GM20000 (cell line): ENCODE data around the gene SCNN1B.
"Not testable (repeated sequence)": the region's sequence is repeated elsewhere in the genome, so short reads cannot be mapped to it uniquely, and the experiment has no call there.

Source experiments
- DNase-seq: peaks from one replicate; pipeline ENCODE4 v3.0.0; 2012; ENCODE audit warnings: low spot score
- TF ChIP-seq, protein P1 (sequence below): IDR thresholded peaks from 2 replicates; pipeline ENCODE4 v1.5.1; 2012; ENCODE audit warnings: mild to moderate bottlenecking, control low read depth; ENCODE audit errors: extremely low read depth, missing control alignments

SCNN1B gene

DNA sequence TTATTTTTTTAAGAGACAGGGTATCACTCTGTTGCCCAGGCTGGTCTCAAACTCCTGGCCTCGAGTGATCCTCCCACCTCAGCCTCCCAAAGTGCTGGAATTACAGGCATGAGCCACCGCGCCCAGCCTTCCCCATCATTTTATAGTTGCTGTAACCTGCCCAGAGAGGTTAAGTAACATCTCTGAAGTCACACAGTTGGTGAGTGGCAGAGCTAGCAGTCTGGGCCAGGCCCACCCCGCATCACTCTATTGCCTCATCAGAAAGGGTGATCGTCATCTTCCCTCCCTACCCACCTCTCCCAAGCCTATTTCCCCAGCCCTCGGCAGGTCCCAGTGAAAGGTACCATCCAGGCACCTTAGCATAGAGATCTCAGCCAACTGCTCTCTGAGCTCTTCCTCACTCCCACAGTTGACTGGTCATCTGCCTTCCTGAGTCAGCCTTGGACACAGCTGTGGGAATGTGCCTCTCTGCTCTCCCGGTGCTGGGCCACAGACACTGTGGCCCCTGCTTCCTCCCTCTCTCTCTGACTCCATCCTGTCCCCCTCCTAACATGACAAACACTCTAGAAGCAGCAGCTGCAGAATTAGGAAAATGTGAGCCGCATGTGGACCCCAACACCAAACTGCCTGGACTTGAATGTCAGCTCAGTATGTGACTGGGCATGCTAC is 57.1 kb downstream of the SCNN1B start:
- DNase-seq, result no peak
- TF ChIP-seq, protein P1, sequence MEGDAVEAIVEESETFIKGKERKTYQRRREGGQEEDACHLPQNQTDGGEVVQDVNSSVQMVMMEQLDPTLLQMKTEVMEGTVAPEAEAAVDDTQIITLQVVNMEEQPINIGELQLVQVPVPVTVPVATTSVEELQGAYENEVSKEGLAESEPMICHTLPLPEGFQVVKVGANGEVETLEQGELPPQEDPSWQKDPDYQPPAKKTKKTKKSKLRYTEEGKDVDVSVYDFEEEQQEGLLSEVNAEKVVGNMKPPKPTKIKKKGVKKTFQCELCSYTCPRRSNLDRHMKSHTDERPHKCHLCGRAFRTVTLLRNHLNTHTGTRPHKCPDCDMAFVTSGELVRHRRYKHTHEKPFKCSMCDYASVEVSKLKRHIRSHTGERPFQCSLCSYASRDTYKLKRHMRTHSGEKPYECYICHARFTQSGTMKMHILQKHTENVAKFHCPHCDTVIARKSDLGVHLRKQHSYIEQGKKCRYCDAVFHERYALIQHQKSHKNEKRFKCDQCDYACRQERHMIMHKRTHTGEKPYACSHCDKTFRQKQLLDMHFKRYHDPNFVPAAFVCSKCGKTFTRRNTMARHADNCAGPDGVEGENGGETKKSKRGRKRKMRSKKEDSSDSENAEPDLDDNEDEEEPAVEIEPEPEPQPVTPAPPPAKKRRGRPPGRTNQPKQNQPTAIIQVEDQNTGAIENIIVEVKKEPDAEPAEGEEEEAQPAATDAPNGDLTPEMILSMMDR, result no peak

DNA sequence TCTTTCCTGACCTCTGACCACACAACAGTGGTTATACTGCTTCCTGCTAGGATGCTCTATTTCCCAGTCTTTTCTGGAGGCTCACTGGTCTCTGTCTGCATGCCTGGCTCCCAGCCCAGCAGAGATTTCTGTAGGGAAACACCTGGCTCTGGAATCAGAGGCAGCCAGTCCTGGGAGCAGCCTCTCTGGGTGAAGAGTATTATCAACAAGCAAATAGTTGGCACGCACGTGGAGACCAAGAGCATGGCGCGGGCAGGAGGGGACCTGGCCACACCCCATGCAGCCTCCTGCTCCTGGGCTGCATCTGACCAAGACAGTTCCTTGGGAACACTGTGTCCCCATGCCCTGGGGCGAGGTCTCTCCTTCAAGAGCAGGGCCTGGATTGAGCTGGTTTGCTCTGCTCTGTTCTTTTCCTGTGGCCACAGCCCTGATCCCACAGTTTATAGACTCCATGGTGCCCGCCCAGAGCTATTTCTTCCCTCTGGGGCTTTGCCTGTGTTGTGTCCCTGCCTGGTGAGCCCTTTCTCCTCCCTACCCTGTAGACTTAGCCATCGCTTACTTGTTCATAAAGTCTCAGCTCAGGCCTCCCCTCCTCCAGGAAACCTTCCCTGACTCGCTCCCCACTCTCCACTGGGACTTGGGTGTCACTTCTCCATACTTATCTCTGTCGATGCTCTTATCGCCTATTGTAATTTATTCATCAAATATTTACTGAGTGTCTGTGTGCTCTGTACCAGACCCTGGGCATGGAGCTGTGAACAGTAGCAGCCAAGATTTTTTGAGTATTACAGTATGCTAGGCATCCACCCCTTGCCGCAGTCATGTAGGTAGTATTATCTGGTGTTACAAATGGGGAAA is 60.6 kb downstream of the SCNN1B start:
- DNase-seq, result no peak
- TF ChIP-seq, protein P1, result no peak

DNA sequence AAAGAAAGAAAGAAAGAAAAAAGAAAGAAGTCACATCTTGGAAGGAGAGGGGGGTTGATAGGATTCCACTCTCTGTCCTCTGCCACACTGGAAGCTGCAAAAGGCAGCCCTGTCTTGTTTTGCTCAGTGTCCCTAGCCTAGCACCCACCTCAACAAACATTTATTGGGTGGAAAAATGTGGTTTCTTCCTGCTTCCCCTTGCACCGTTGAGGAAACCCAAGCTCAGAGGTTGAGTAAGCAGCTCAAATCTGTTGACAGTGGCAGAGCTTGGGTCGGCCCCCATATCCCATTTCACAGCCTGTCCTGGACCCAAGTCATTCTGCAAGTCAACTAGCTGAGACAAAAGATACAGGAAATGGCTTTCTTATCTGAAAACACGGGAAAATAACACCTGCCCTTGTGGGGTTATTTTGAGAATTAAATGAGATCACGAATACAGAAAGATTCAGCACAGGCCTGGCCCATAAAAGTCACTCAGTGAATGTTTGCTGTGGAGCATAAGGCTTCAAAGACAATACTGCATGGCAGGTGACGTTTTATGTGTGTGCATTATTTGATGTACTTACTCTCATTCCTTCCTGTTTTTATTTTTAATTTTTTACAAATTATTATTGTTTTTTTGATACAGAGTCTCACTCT is 63.6 kb downstream of the SCNN1B start:
- TF ChIP-seq, protein P1, result no peak
- DNase-seq, result no peak

DNA sequence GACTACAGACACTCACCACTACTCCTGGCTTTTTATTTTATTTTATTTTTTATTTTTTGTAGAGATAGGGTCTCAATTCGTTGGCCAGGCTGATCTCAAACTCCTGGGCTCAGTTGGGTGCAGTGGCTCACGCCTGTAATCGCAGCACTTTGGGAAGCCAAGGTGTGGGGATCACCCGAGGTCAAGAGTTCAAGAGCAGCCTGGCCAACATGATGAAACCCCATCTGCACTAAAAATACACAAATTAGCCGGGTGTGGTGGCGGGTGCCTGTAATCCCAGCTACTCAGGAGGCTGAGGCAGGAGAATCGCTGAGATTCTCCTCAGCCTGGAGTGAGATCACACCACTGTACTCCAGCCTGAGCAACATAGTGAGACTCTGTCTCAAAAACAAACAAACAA is 64.2 kb downstream of the SCNN1B start:
- not testable (repeated sequence) for DNase-seq

DNA sequence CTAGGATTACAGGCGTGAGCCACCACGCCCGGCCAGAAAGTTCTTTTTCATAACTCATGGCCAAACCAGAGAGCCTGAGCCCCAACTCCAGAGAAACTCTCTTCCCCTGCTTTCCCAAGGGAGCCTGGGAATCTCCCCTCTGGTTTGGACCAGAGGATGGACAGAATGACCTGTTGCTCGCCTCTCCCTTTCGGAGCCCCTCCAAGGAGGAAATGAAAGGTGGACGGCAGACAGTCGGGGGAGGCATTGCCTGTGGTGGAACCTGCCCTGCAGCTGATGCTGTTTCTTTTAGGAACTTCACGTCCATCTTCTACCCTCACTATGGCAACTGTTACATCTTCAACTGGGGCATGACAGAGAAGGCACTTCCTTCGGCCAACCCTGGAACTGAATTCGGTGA is 65.5 kb downstream of the SCNN1B start:
- TF ChIP-seq, protein P1, result no peak
- DNase-seq, result no peak

DNA sequence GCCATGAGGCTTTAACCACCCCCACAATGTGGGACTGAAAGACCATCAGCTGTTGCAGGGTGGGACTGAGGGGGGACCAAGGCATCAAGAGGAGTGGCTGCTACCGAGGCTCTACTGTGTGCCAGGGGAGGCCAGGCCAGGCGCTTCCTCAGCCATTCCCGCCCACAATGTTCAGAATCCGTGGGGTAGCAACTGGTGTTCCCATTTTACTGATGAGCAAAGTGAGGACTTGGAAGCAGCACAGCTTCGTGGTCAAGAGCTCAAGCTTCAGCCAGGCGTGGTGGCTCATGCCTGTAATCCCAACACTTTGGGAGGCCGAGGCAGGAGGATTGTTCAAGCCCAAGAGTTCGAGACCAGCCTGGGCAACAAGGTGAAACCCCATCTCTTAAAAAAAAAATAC is 65.9 kb downstream of the SCNN1B start:
- no peak for DNase-seq
- TF ChIP-seq, protein P1, result no peak

DNA sequence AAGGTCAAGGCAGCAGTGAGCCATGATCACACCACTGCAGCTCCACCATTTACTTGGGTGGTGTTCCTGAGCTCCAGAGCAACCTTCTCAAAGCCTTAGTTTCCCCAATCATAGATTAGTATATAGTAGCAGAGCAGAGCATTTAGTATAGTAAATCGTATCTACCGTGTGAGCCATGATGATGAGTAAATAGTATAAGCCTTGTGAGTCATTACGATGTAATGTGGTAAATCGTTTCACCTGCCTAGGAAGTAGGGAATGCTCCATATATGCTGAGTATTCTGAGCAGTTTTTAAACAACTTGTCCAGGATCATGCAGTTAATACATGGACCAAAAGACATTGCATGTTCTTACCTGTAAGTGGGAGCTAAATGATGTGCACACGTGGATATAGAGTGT is 66.4 kb downstream of the SCNN1B start:
- no peak for DNase-seq
- TF ChIP-seq, protein P1, result no peak
